H7 (cell line): ENCODE measurements around the gene PCYT1B. TPM values are rescaled to one million over a fixed set of nuclear protein-coding genes. Genes with fewer than 3 reads are reported as not detected.

Experiments
- DNase-seq: peaks from one replicate; pipeline ENCODE4 v3.0.0; 2012
- H3K27me3 ChIP-seq: 2 replicates; pipeline ENCODE4 v1.6.0; 2011; ENCODE audit warnings: mild to moderate bottlenecking, low read length; ENCODE audit not compliant: control insufficient read depth, insufficient read depth
- H3K36me3 ChIP-seq: replicated peaks from 2 replicates; pipeline ENCODE4 v1.5.1; 2011; ENCODE audit warnings: low read length; ENCODE audit not compliant: control insufficient read depth, insufficient read depth
- H3K4me3 ChIP-seq: 2 replicates; pipeline ENCODE4 v1.5.1; 2011; ENCODE audit warnings: low read depth, mild to moderate bottlenecking, control low read depth, low read length, moderate library complexity; ENCODE audit not compliant: insufficient read depth
- total RNA-seq: library from RNA; depleted of rRNA; stranded (reverse); fragments of >200 nt; shearing (Covaris generic); gene quantifications from 2 replicates; pipeline ENCODE4 v1.2.3, GENCODE V29; 2014

Gene PCYT1B
- total RNA-seq, 1 experiment from 2014 or later = 17.4 TPM

DNA sequence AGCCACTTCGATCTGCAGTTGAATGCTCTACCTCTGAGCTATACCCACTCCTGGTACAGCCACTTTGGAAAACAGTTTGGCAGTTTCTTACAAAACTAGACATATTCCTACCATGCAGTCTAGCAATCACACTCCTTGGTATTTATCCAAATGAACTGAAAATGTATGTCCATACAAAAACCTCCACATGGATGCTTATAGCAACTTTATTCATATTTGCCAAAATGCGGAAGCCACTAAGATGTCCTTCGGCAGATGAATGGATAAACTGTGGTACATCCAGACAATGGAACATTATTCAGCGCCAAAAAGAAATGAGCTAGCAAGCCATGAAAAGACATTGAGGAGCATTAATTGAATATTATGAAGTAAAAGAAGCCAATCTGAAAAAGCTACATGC, 45.3 kb downstream of the PCYT1B start:
- Histone ChIP-seq H3K27me3 (no peaks in the 10 kb centered on the region), H3K36me3 (peaks cover 3% of the 10 kb centered on the region), H3K4me3 (no peak overlapping the region)
- DNase-seq = no peak

GRCh38 chrX:24594501-24594900, 52.6 kb downstream of the PCYT1B start:
- no peak for DNase-seq
- Histone ChIP-seq H3K4me3 (no peak overlapping the region), H3K36me3 (no peaks in the 10 kb centered on the region), H3K27me3 (no peaks in the 10 kb centered on the region)

DNA sequence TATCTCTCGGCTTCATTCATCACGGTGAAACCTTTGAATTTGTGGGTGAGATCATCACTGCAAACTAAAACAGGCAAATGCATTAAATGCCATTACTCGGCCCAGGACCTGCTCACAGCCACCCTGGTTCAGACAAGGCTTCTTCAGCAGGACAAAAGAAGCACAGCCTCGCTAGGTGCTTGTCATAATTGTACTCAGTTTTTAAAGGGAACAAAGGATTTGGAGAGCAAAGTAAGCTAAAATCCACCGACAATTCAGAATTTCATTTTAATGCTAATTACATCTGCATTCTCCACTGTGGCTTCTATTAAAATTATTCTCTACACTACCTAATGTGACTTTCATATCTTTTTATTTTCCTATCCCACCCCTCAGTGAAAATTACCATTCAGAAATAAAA, 57.0 kb downstream of the PCYT1B start:
- DNase-seq = no peak
- Histone ChIP-seq H3K27me3 (no peaks in the 10 kb centered on the region), H3K4me3 (no peak overlapping the region), H3K36me3 (no peaks in the 10 kb centered on the region; the same call in 1 of the 2 replicates)

- DNase-seq = no peak
- Histone ChIP-seq H3K27me3 (no peaks in the 10 kb centered on the region), H3K4me3 (no peak overlapping the region), H3K36me3 (peaks cover 2% of the 10 kb centered on the region)
Measured at GRCh38 chrX:24577091-24577490, 70.1 kb downstream of the PCYT1B start.

DNA sequence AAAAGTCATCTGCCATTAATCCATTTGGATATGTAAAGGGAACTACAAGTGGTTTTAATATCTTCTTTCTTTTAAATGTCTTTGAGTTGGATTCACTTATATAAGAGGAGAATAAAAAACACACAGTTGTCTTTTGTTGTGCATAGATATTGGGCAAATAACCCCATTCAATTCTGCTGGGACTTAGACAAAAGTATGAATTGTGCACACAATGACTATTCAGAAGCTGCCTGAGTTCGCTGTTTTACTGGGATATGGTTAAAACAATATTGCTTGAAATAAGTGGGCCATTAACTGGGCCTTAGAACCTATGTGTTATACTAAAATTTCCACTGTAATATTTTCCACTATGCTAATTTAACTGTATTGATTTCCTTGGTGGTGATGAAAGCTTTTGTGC, 71.7 kb downstream of the PCYT1B start:
- no peak for DNase-seq
- Histone ChIP-seq H3K36me3 (peaks cover 2% of the 10 kb centered on the region), H3K27me3 (no peaks in the 10 kb centered on the region), H3K4me3 (no peak overlapping the region)

GRCh38 chrX:24574743-24575142, 72.4 kb downstream of the PCYT1B start:
- DNase-seq = no peak
- H3K4me3 ChIP-seq = no peak overlapping the region
- H3K27me3 ChIP-seq = no peaks in the 10 kb centered on the region
- H3K36me3 ChIP-seq = peaks cover 2% of the 10 kb centered on the region

- H3K36me3 ChIP-seq = no peaks in the 10 kb centered on the region; the same call in 1 of the 2 replicates
- H3K27me3 ChIP-seq = no peaks in the 10 kb centered on the region
- no peak overlapping the region for H3K4me3 ChIP-seq
- DNase-seq = no peak
Measured at GRCh38 chrX:24567169-24567568, 80.0 kb downstream of the PCYT1B start.

GRCh38 chrX:24566240-24566639, 80.9 kb downstream of the PCYT1B start:
- Histone ChIP-seq H3K36me3 (no peaks in the 10 kb centered on the region; the same call in 1 of the 2 replicates), H3K4me3 (no peak overlapping the region), H3K27me3 (no peaks in the 10 kb centered on the region)
- DNase-seq = no peak

- H3K27me3 ChIP-seq = no peaks in the 10 kb centered on the region
- no peak for DNase-seq
- H3K4me3 ChIP-seq = no peak overlapping the region
- H3K36me3 ChIP-seq = peaks cover 1% of the 10 kb centered on the region
Measured at GRCh38 chrX:24563291-24564010, 83.7 kb downstream of the PCYT1B start.

GRCh38 chrX:24561121-24561520, 86.0 kb downstream of the PCYT1B start:
- peak; percentile 69 for DNase-seq
- no peaks in the 10 kb centered on the region for H3K27me3 ChIP-seq
- H3K4me3 ChIP-seq = no peak overlapping the region
- peaks cover 1% of the 10 kb centered on the region for H3K36me3 ChIP-seq

DNA sequence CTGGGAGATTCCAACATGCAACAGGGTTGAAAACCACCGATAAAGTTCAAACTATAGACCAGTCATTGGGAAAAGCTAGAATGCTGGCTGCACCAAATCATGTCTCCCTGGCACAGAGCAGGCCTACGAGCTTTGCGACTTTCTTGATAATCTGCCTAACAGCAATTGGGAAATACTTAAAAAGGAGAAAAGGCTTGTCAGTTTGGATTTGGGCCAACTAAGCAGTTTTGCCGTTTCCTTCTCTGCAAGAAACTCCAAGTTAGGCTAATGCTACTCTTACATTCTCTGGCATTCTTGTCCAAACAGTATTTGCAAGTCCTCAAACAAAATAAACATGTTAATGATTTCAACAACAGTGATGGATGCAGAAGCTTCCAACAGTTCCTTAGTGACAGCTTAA, 94.1 kb downstream of the PCYT1B start:
- no peak overlapping the region for H3K4me3 ChIP-seq
- no peaks in the 10 kb centered on the region for H3K27me3 ChIP-seq
- H3K36me3 ChIP-seq = no peaks in the 10 kb centered on the region; the same call in 1 of the 2 replicates
- no peak for DNase-seq

DNA sequence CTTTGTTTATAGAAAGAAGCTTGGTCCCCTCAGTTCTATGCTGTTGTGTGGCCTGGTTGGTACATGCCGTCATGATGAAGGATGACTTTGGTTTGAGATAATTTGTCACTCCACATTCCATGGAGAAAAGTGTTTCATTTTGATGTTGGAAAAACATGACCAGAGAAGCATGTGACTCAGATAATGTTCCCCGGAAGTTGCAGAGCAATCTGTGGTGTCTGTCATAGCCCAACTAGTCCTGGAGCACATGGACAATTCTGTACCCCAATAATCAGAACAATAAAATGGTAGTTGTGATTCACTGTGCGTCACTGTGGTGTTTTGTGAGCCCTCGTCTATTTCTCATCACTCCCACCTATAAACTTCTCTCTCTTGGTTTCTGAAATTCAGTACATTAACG, 97.0 kb downstream of the PCYT1B start:
- no peak for DNase-seq
- no peaks in the 10 kb centered on the region for H3K27me3 ChIP-seq
- H3K36me3 ChIP-seq = no peaks in the 10 kb centered on the region
- no peak overlapping the region for H3K4me3 ChIP-seq

GRCh38 chrX:24547961-24548360, 99.2 kb downstream of the PCYT1B start:
- no peak for DNase-seq
- H3K4me3 ChIP-seq = no peak overlapping the region
- no peaks in the 10 kb centered on the region for H3K36me3 ChIP-seq
- H3K27me3 ChIP-seq = no peaks in the 10 kb centered on the region

- DNase-seq = no peak
- Histone ChIP-seq H3K36me3 (peaks cover 2% of the 10 kb centered on the region; the same call in 1 of the 2 replicates), H3K4me3 (no peak overlapping the region), H3K27me3 (no peaks in the 10 kb centered on the region)
Measured at GRCh38 chrX:24542756-24543155, 104.4 kb downstream of the PCYT1B start.

- no peak overlapping the region for H3K4me3 ChIP-seq
- H3K36me3 ChIP-seq = peaks cover 4% of the 10 kb centered on the region
- no peaks in the 10 kb centered on the region for H3K27me3 ChIP-seq
- DNase-seq = no peak
Measured at GRCh38 chrX:24536551-24536950, 110.6 kb downstream of the PCYT1B start.

- peak; percentile 52 for DNase-seq
- H3K36me3 ChIP-seq = peaks cover 2% of the 10 kb centered on the region
Measured at GRCh38 chrX:24528605-24529004, 118.5 kb downstream of the PCYT1B start.

More at GRCh38 chrX:24528605-24529004, 118.5 kb downstream of the PCYT1B start:
- Histone ChIP-seq H3K4me3 (no peak overlapping the region), H3K27me3 (no peaks in the 10 kb centered on the region)
